ENCODE data around the gene MTA2.

DNA sequence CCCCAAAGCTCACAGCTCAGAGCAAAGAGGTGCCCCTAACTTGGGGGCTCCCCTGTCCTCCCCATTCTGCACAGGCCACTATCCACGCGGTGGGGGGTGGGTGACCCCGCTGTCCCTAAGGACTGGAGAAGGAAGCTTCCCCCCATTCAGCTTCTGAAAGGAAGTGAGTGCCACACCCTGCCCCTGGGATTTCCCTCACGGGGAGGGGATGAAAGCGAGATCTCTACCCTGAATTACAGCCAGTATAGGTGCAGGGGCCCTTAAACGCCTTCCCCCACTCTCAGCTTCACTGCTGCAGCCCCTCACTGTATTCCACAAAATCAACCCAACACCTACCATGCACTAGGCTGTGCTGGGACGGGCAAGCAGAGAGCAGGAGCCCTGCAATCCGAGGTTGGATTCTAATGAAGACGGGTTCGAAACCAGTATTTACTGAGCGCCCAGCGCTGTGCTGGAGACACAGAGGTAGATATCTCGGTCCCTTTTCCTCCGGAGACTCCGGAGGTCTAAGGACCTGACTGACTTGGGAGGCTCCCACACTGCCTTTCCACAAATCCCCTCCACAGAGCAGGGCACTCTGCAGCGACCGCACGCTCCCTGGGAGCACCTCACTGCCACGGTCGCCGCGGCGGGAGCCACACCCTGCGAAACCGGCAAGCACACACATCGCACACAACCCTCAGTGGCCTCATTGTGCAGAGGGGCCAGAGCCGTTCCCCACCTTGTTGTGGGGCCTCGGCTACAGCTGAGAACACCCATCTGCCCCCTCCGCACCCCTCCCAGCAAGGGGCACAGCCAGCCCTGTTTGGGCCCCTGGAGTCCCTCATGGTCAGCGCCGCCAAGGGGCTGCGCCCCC is 56.9 kb downstream of the MTA2 start:
- no peak for TF ChIP-seq POLR2A (IDR thresholded peaks at IDR 0.05)
- TF ChIP-seq, protein P1, sequence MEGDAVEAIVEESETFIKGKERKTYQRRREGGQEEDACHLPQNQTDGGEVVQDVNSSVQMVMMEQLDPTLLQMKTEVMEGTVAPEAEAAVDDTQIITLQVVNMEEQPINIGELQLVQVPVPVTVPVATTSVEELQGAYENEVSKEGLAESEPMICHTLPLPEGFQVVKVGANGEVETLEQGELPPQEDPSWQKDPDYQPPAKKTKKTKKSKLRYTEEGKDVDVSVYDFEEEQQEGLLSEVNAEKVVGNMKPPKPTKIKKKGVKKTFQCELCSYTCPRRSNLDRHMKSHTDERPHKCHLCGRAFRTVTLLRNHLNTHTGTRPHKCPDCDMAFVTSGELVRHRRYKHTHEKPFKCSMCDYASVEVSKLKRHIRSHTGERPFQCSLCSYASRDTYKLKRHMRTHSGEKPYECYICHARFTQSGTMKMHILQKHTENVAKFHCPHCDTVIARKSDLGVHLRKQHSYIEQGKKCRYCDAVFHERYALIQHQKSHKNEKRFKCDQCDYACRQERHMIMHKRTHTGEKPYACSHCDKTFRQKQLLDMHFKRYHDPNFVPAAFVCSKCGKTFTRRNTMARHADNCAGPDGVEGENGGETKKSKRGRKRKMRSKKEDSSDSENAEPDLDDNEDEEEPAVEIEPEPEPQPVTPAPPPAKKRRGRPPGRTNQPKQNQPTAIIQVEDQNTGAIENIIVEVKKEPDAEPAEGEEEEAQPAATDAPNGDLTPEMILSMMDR (IDR thresholded peaks at IDR 0.05) = no peak
